GM23338 (cell line): ENCODE measurements around the gene GSPT2.

ENCODE experiments used
- CREB1 ChIP-seq: fragments of 250-450 bp; sonication (Bioruptor Pico); IDR thresholded peaks from 2 replicates; pipeline ENCODE4 v1.5.0; 2020; ENCODE audit warnings: low read depth, mild to moderate bottlenecking, moderate library complexity
- EZH2 ChIP-seq: fragments of 200-600 bp; sonication (generic); IDR thresholded peaks from one replicate; pipeline ENCODE4 v1.8.0; 2017; ENCODE audit warnings: antibody characterized with exemption, mild to moderate bottlenecking, low read depth; ENCODE audit not compliant: unreplicated experiment
- EZH2phosphoT487 ChIP-seq: fragments of 200-600 bp; sonication (generic); IDR thresholded peaks from one replicate; pipeline ENCODE4 v1.8.1; 2018; ENCODE audit warnings: antibody characterized with exemption; ENCODE audit not compliant: unreplicated experiment
- POLR2AphosphoS5 ChIP-seq: IDR thresholded peaks from 2 replicates; pipeline ENCODE4 v1.6.1; 2016; ENCODE audit warnings: antibody characterized with exemption, low read depth
- TF ChIP-seq, protein P1 (sequence below), 2 experiments: fragments of 200-600 bp in 1 of 2; sonication (generic) in 1 of 2; conservative IDR thresholded peaks; 2 replicates each; pipeline versions ENCODE4 v1.5.1 to v1.6.1; 2016 to 2017; ENCODE audit warnings: antibody characterized with exemption in 2 of 2, low read depth in 2 of 2, mild to moderate bottlenecking in 2 of 2, moderate library complexity in 1 of 2
- TF ChIP-seq, protein P2 (sequence below): fragments of 250-450 bp; sonication (Bioruptor Pico); IDR thresholded peaks from 2 replicates; pipeline ENCODE4 v1.5.0; 2020; ENCODE audit warnings: mild to moderate bottlenecking, moderate library complexity

DNA sequence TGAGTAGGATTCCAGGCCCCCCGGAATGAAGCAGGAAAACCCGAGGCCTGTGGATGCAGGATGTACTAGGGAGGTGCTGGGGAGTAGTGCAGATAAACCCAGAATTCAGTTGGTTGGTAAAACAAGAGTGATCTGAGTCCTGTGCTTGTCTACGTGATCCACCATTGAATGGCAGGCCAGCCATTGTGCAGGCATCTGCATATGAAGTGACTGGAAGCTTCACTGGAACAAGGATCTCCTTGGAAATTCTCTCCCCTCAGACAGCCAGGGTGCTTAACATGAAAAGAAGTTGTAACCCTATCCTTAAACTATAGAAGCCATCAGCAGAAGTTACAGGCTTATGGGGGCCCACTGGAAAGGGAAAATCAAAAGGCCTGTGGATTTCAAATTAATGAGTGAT lies 656 bp upstream of the GSPT2 start:
- TF ChIP-seq POLR2AphosphoS5 (no peak; the same call in 1 of the 2 replicates), EZH2phosphoT487 (no peak), CREB1 (CRISPR knock-in tag) (no peak), EZH2 (no peak)
- TF ChIP-seq, protein P1, sequence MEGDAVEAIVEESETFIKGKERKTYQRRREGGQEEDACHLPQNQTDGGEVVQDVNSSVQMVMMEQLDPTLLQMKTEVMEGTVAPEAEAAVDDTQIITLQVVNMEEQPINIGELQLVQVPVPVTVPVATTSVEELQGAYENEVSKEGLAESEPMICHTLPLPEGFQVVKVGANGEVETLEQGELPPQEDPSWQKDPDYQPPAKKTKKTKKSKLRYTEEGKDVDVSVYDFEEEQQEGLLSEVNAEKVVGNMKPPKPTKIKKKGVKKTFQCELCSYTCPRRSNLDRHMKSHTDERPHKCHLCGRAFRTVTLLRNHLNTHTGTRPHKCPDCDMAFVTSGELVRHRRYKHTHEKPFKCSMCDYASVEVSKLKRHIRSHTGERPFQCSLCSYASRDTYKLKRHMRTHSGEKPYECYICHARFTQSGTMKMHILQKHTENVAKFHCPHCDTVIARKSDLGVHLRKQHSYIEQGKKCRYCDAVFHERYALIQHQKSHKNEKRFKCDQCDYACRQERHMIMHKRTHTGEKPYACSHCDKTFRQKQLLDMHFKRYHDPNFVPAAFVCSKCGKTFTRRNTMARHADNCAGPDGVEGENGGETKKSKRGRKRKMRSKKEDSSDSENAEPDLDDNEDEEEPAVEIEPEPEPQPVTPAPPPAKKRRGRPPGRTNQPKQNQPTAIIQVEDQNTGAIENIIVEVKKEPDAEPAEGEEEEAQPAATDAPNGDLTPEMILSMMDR (conservative IDR thresholded peaks at IDR 0.05; ENCODE audit: low read depth in 2 of 2) = no peak
- TF ChIP-seq, protein P2, sequence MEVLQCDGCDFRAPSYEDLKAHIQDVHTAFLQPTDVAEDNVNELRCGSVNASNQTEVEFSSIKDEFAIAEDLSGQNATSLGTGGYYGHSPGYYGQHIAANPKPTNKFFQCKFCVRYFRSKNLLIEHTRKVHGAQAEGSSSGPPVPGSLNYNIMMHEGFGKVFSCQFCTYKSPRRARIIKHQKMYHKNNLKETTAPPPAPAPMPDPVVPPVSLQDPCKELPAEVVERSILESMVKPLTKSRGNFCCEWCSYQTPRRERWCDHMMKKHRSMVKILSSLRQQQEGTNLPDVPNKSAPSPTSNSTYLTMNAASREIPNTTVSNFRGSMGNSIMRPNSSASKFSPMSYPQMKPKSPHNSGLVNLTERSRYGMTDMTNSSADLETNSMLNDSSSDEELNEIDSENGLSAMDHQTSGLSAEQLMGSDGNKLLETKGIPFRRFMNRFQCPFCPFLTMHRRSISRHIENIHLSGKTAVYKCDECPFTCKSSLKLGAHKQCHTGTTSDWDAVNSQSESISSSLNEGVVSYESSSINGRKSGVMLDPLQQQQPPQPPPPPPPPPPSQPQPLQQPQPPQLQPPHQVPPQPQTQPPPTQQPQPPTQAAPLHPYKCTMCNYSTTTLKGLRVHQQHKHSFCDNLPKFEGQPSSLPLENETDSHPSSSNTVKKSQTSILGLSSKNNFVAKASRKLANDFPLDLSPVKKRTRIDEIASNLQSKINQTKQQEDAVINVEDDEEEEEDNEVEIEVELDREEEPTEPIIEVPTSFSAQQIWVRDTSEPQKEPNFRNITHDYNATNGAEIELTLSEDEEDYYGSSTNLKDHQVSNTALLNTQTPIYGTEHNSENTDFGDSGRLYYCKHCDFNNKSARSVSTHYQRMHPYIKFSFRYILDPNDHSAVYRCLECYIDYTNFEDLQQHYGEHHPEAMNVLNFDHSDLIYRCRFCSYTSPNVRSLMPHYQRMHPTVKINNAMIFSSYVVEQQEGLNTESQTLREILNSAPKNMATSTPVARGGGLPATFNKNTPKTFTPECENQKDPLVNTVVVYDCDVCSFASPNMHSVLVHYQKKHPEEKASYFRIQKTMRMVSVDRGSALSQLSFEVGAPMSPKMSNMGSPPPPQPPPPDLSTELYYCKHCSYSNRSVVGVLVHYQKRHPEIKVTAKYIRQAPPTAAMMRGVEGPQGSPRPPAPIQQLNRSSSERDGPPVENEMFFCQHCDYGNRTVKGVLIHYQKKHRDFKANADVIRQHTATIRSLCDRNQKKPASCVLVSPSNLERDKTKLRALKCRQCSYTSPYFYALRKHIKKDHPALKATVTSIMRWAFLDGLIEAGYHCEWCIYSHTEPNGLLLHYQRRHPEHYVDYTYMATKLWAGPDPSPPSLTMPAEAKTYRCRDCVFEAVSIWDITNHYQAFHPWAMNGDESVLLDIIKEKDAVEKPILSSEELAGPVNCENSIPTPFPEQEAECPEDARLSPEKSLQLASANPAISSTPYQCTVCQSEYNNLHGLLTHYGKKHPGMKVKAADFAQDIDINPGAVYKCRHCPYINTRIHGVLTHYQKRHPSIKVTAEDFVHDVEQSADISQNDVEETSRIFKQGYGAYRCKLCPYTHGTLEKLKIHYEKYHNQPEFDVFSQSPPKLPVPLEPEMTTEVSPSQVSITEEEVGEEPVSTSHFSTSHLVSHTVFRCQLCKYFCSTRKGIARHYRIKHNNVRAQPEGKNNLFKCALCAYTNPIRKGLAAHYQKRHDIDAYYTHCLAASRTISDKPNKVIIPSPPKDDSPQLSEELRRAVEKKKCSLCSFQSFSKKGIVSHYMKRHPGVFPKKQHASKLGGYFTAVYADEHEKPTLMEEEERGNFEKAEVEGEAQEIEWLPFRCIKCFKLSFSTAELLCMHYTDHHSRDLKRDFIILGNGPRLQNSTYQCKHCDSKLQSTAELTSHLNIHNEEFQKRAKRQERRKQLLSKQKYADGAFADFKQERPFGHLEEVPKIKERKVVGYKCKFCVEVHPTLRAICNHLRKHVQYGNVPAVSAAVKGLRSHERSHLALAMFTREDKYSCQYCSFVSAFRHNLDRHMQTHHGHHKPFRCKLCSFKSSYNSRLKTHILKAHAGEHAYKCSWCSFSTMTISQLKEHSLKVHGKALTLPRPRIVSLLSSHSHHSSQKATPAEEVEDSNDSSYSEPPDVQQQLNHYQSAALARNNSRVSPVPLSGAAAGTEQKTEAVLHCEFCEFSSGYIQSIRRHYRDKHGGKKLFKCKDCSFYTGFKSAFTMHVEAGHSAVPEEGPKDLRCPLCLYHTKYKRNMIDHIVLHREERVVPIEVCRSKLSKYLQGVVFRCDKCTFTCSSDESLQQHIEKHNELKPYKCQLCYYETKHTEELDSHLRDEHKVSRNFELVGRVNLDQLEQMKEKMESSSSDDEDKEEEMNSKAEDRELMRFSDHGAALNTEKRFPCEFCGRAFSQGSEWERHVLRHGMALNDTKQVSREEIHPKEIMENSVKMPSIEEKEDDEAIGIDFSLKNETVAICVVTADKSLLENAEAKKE (CRISPR knock-in tag) = peak; percentile 35; the same call in 1 of the 2 replicates
